Measurements from ENCODE around the gene GCNT1. TPM values are rescaled to one million over a fixed set of nuclear protein-coding genes. Genes with fewer than 3 reads are reported as not detected.
"Not testable (repeated sequence)": the region's sequence is repeated elsewhere in the genome, so short reads cannot be mapped to it uniquely, and the experiment has no call there.

Gene GCNT1
- total RNA-seq, 2 donors from 2014 or later, result 36.5 to 59.9 TPM

- Histone ChIP-seq H3K27me3 (no peaks in the 10 kb centered on the region), H3K9me3 (no peaks in the 10 kb centered on the region), H3K27ac (no peak overlapping the region), H3K9ac (ENCODE audit: low read depth in 2 of 2, low read length in 2 of 2) (no peak overlapping the region), H3K36me3 (no peaks in the 10 kb centered on the region), H3K4me3 (no peak overlapping the region), H3K4me1 (no peaks in the 10 kb centered on the region)
- intact Hi-C loops (cut with DNase I), result no loop called here
- no peak for DNase-seq
- TF ChIP-seq CTCF (IDR thresholded peaks at IDR 0.05), result no peak
Measured at GRCh38 chr9:76528056-76528455, 69.1 kb downstream of the GCNT1 start.

GRCh38 chr9:76528642-76529190 lies 69.7 kb downstream of the GCNT1 start:
- DNase-seq, result no peak
- no peaks in the 10 kb centered on the region for H3K4me1 ChIP-seq
- TF ChIP-seq CTCF (IDR thresholded peaks at IDR 0.05), result no peak
- H3K36me3 ChIP-seq, result no peaks in the 10 kb centered on the region
- no peak overlapping the region for H3K27ac ChIP-seq
- H3K27me3 ChIP-seq, result no peaks in the 10 kb centered on the region
- H3K4me3 ChIP-seq, result no peak overlapping the region
- H3K9ac ChIP-seq (ENCODE audit: low read depth in 2 of 2, low read length in 2 of 2), result no peak overlapping the region
- no peaks in the 10 kb centered on the region for H3K9me3 ChIP-seq
- intact Hi-C loops (cut with DNase I), result no loop called here

- Histone ChIP-seq H3K9ac (ENCODE audit: low read depth in 2 of 2, low read length in 2 of 2) (no peak overlapping the region), H3K36me3 (no peaks in the 10 kb centered on the region), H3K9me3 (no peaks in the 10 kb centered on the region), H3K27ac (no peak overlapping the region), H3K4me3 (no peak overlapping the region), H3K27me3 (no peaks in the 10 kb centered on the region), H3K4me1 (no peaks in the 10 kb centered on the region)
- no peak for TF ChIP-seq CTCF (IDR thresholded peaks at IDR 0.05)
- intact Hi-C loops (cut with DNase I), result no loop called here
- no peak for DNase-seq
Measured at GRCh38 chr9:76529653-76530052, 70.7 kb downstream of the GCNT1 start.

- H3K27me3 ChIP-seq, result no peaks in the 10 kb centered on the region
- intact Hi-C loops (cut with DNase I), result no loop called here
- no peak for TF ChIP-seq CTCF (IDR thresholded peaks at IDR 0.05)
- H3K4me3 ChIP-seq, result no peak overlapping the region
- H3K4me1 ChIP-seq, result no peaks in the 10 kb centered on the region
- DNase-seq, result no peak
- no peaks in the 10 kb centered on the region for H3K9me3 ChIP-seq
- no peak overlapping the region for H3K9ac ChIP-seq (ENCODE audit: low read depth in 2 of 2, low read length in 2 of 2)
- H3K36me3 ChIP-seq, result no peaks in the 10 kb centered on the region
- H3K27ac ChIP-seq, result no peak overlapping the region
Measured at GRCh38 chr9:76530458-76531110, 71.6 kb downstream of the GCNT1 start.

- H3K27ac ChIP-seq, result no peak overlapping the region
Measured at GRCh38 chr9:76531231-76531780, 72.3 kb downstream of the GCNT1 start.

GRCh38 chr9:76532877-76533276 lies 73.9 kb downstream of the GCNT1 start:
- DNase-seq; H3K4me3 ChIP-seq; H3K4me1 ChIP-seq; H3K9me3 ChIP-seq; H3K36me3 ChIP-seq; H3K27ac ChIP-seq; H3K9ac ChIP-seq (ENCODE audit: low read depth in 2 of 2, low read length in 2 of 2); H3K27me3 ChIP-seq; intact Hi-C loops (cut with DNase I): not testable (repeated sequence)

More at GRCh38 chr9:76531231-76531780, 72.3 kb downstream of the GCNT1 start:
- no peak for DNase-seq
- Histone ChIP-seq H3K4me3 (no peak overlapping the region), H3K9ac (ENCODE audit: low read depth in 2 of 2, low read length in 2 of 2) (no peak overlapping the region), H3K9me3 (no peaks in the 10 kb centered on the region), H3K36me3 (no peaks in the 10 kb centered on the region), H3K4me1 (no peaks in the 10 kb centered on the region), H3K27me3 (no peaks in the 10 kb centered on the region)
- no peak for TF ChIP-seq CTCF (IDR thresholded peaks at IDR 0.05)
- intact Hi-C loops (cut with DNase I), result no loop called here
